ENCODE results near the gene C1orf21.

The C1orf21 gene

DNA sequence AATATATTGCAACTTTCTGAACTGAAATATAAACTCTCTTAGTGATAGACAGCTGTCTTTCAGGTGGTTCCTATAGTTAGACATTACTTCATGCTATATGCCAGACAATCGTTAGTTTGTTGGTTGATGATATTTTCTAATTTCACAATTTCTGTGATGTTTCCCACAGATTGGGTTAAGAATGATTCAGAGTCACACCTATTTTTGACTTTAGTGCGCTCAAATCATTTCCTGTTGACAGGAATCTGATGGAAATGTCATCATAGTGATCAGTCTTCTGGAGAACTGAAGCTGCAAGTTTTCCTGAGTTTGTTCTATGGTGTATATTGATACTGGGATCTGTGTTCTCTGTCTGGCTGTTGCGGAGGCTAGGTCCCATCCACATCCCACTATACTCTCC, 119.7 kb downstream of the C1orf21 start:
- H3K36me3 Mint-ChIP-seq, result no peaks in the 10 kb centered on the region
- H3K27ac Mint-ChIP-seq, result no peak overlapping the region
- no peak for DNase-seq
- H3K4me3 Mint-ChIP-seq, result no peak overlapping the region
- H3K9me3 Mint-ChIP-seq, result no peaks in the 10 kb centered on the region
- no peaks in the 10 kb centered on the region for H3K4me1 Mint-ChIP-seq
- no peak for ATAC-seq (replicated peaks)
- H3K27me3 Mint-ChIP-seq, result no peaks in the 10 kb centered on the region

GRCh38 chr1:184507165-184507564, 120.3 kb downstream of the C1orf21 start:
- H3K4me3 Mint-ChIP-seq, result no peak overlapping the region
- ATAC-seq (replicated peaks) (no peak), DNase-seq (no peak)
- no peaks in the 10 kb centered on the region for H3K4me1 Mint-ChIP-seq
- no peaks in the 10 kb centered on the region for H3K9me3 Mint-ChIP-seq
- no peaks in the 10 kb centered on the region for H3K36me3 Mint-ChIP-seq
- H3K27ac Mint-ChIP-seq, result no peak overlapping the region
- H3K27me3 Mint-ChIP-seq, result no peaks in the 10 kb centered on the region

DNA sequence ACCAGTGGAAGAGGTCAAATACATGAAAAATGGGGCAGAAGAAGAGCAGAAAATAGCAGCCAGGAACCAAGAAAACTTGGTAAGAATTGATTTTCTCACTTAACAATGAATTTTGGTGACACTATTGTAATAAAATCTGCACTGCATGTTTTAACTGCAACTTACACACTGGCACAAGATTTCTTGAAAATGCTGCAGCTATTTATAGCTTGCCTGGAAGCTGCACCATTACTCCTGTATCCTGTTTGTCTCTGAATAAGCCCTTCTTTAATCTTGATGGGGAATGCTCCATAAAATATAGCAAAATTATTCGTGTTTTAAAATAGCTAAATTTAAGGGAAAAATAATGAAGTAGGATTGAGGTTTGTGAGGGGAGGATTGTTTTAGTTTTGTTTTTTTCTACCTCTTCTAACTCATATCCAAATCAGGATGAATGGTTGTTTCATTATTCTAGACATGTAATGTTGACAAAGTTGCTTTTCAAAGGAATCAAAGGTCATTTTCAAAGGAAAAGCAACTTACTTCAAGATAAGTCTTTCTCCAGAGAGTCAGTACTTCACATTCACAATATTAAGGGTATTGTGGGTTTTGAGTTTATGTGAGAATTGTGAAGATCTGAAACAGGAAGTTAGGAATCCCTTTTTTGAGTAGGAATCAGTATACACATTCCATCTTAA, 120.9 kb downstream of the C1orf21 start:
- H3K27ac Mint-ChIP-seq, result no peak overlapping the region

DNA sequence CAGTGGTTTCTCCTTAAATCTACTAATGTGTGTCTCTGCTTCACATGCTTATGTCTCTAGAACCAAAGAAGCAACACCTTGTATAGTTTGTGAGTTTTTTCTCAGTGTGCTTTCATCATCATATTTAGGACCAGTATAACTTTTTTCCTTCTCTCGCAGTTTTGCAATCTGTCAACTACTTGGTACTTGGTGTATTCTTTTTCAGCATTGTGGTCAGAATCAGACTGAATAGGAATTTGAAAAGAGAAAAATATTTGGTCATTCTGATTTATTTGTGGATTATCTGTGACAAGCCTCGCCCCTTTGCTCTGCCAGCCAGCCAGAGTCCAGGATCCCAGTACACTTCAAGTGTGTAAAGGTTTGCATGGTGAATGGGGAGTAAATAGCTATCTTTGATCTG, 122.3 kb downstream of the C1orf21 start:
- Mint-ChIP-seq H3K27me3 (no peaks in the 10 kb centered on the region), H3K9me3 (no peaks in the 10 kb centered on the region), H3K4me1 (no peaks in the 10 kb centered on the region), H3K36me3 (no peaks in the 10 kb centered on the region), H3K4me3 (no peak overlapping the region), H3K27ac (no peak overlapping the region)
- ATAC-seq (replicated peaks), result no peak
- DNase-seq, result no peak

More for the DNA sequence above, 120.9 kb downstream of the C1orf21 start:
- DNase-seq (no peak), ATAC-seq (replicated peaks) (no peak)
- no peaks in the 10 kb centered on the region for H3K27me3 Mint-ChIP-seq
- no peak overlapping the region for H3K4me3 Mint-ChIP-seq
- H3K9me3 Mint-ChIP-seq, result no peaks in the 10 kb centered on the region
- no peaks in the 10 kb centered on the region for H3K4me1 Mint-ChIP-seq
- no peaks in the 10 kb centered on the region for H3K36me3 Mint-ChIP-seq

GRCh38 chr1:184510110-184510509, 123.3 kb downstream of the C1orf21 start:
- Mint-ChIP-seq H3K27ac (no peak overlapping the region), H3K27me3 (no peaks in the 10 kb centered on the region), H3K4me3 (no peak overlapping the region), H3K4me1 (no peaks in the 10 kb centered on the region), H3K9me3 (no peaks in the 10 kb centered on the region), H3K36me3 (no peaks in the 10 kb centered on the region)
- DNase-seq (no peak), ATAC-seq (replicated peaks) (no peak)

- Mint-ChIP-seq H3K27me3 (no peaks in the 10 kb centered on the region), H3K4me3 (no peak overlapping the region), H3K27ac (no peak overlapping the region), H3K36me3 (no peaks in the 10 kb centered on the region), H3K9me3 (no peaks in the 10 kb centered on the region), H3K4me1 (no peaks in the 10 kb centered on the region)
- DNase-seq (no peak), ATAC-seq (replicated peaks) (no peak)
These were observed 125.9 kb downstream of the C1orf21 start for GRCh38 chr1:184512724-184513123.

GRCh38 chr1:184513421-184513820, 126.6 kb downstream of the C1orf21 start:
- no peaks in the 10 kb centered on the region for H3K4me1 Mint-ChIP-seq
- H3K4me3 Mint-ChIP-seq, result no peak overlapping the region
- H3K27ac Mint-ChIP-seq, result no peak overlapping the region
- DNase-seq, result no peak
- H3K36me3 Mint-ChIP-seq, result no peaks in the 10 kb centered on the region
- ATAC-seq (replicated peaks), result no peak
- H3K27me3 Mint-ChIP-seq, result no peaks in the 10 kb centered on the region
- H3K9me3 Mint-ChIP-seq, result no peaks in the 10 kb centered on the region

DNA sequence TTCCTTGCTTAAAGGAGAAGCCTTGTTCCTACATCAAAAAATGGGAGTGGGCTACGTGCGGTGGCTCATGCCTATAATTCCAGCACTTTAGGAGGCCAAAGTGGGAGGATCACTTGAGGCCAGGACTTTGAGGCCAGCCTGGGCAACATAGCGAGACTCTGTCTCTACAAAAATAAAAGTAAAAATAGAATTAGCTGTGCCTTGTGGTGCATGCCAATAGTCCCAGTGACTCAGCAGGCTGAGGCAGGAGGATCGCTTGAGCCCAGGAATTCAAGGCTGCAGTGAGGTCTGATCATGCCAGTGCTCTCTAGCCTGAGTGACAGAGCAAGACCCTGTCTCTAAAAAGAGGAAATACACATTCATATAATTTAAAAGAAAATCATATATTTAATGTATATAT, 127.1 kb downstream of the C1orf21 start:
- H3K36me3 Mint-ChIP-seq, result no peaks in the 10 kb centered on the region
- no peak overlapping the region for H3K4me3 Mint-ChIP-seq
- DNase-seq (no peak), ATAC-seq (replicated peaks) (no peak)
- H3K9me3 Mint-ChIP-seq, result no peaks in the 10 kb centered on the region
- no peaks in the 10 kb centered on the region for H3K4me1 Mint-ChIP-seq
- no peak overlapping the region for H3K27ac Mint-ChIP-seq
- H3K27me3 Mint-ChIP-seq, result no peaks in the 10 kb centered on the region

GRCh38 chr1:184514447-184514846, 127.6 kb downstream of the C1orf21 start:
- H3K27ac Mint-ChIP-seq, result no peak overlapping the region
- no peak for ATAC-seq (replicated peaks)
- H3K4me3 Mint-ChIP-seq, result no peak overlapping the region
- no peaks in the 10 kb centered on the region for H3K36me3 Mint-ChIP-seq
- H3K27me3 Mint-ChIP-seq, result no peaks in the 10 kb centered on the region
- H3K4me1 Mint-ChIP-seq, result no peaks in the 10 kb centered on the region
- no peaks in the 10 kb centered on the region for H3K9me3 Mint-ChIP-seq
- DNase-seq, result no peak

DNA sequence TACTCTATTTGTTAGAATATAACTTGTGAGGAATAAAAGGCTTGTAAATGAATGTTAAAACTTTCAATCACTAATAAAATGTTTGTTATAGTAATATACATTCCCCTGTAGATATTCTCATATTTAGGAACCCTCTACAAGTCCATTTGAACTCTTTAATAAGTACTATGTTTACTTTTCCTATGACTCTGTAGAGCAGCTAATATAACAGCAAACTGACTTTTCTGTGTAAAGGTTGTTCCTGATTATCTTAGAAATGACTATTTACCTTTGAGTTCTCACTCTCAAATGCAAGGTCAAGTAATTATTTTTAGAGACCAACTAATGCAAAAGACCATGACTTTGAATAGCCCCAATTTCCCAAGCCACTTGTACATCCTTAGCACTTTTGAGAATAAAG, 130.3 kb downstream of the C1orf21 start:
- H3K4me3 Mint-ChIP-seq, result no peak overlapping the region
- H3K27ac Mint-ChIP-seq, result no peak overlapping the region
- H3K9me3 Mint-ChIP-seq, result no peaks in the 10 kb centered on the region
- ATAC-seq (replicated peaks) (no peak), DNase-seq (no peak)
- H3K36me3 Mint-ChIP-seq, result no peaks in the 10 kb centered on the region
- H3K4me1 Mint-ChIP-seq, result no peaks in the 10 kb centered on the region
- no peaks in the 10 kb centered on the region for H3K27me3 Mint-ChIP-seq

DNA sequence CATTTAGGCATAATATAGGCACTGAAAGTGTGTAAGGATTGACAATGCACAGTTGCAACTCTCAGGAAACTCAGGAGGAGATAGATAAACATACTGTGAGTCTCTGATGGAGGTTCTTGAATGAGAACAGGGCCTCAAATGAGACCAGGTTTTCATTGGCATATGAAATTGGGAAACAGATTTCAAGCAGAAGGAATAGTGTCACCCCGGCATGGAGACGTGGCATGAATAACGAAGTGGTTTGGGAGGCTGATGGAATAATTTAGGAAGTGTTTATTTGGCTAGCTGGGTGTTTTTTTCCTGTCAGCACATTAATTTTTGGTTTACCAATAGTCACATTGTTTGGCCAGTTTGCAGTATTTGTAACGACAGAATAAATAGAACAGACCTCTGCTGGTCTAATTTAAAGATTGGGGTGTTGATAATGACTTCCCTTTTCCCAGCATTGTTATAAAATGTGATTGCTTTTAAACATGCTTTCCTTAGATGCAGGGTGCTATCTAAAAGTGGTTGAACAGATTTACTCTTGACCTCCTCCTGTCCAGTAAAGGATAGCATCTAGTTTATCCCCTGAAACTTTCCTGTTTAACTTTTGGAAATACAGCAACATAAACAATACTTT, 132.0 kb downstream of the C1orf21 start:
- Mint-ChIP-seq H3K27me3 (no peaks in the 10 kb centered on the region), H3K4me1 (no peaks in the 10 kb centered on the region), H3K27ac (no peak overlapping the region), H3K9me3 (no peaks in the 10 kb centered on the region), H3K36me3 (no peaks in the 10 kb centered on the region), H3K4me3 (no peak overlapping the region)
- DNase-seq (no peak), ATAC-seq (replicated peaks) (no peak)

- DNase-seq, result no peak
- H3K4me1 Mint-ChIP-seq, result no peaks in the 10 kb centered on the region
- H3K9me3 Mint-ChIP-seq, result no peaks in the 10 kb centered on the region
- no peak for ATAC-seq (replicated peaks)
- H3K27me3 Mint-ChIP-seq, result no peaks in the 10 kb centered on the region
- no peak overlapping the region for H3K4me3 Mint-ChIP-seq
- H3K36me3 Mint-ChIP-seq, result no peaks in the 10 kb centered on the region
- H3K27ac Mint-ChIP-seq, result no peak overlapping the region
These were observed 133.5 kb downstream of the C1orf21 start for GRCh38 chr1:184520336-184520735.

- no peak overlapping the region for H3K27ac Mint-ChIP-seq
- H3K27me3 Mint-ChIP-seq, result no peaks in the 10 kb centered on the region
- DNase-seq (no peak), ATAC-seq (replicated peaks) (no peak)
- H3K4me1 Mint-ChIP-seq, result no peaks in the 10 kb centered on the region
- H3K4me3 Mint-ChIP-seq, result no peak overlapping the region
- no peaks in the 10 kb centered on the region for H3K36me3 Mint-ChIP-seq
- no peaks in the 10 kb centered on the region for H3K9me3 Mint-ChIP-seq
These were observed 137.4 kb downstream of the C1orf21 start for GRCh38 chr1:184524248-184524647.

- no peak for ATAC-seq (replicated peaks)
- Mint-ChIP-seq H3K27me3 (no peaks in the 10 kb centered on the region), H3K4me3 (no peak overlapping the region), H3K9me3 (peaks cover 0 to 3% of the 10 kb centered on the region in 2 donors), H3K4me1 (peaks cover 2 to 5% of the 10 kb centered on the region in 2 donors), H3K36me3 (no peaks in the 10 kb centered on the region), H3K27ac (no peak overlapping the region)
- no peak for DNase-seq
These were observed 140.6 kb downstream of the C1orf21 start for GRCh38 chr1:184527402-184527801.

GRCh38 chr1:184530226-184530625, 143.4 kb downstream of the C1orf21 start:
- H3K27ac Mint-ChIP-seq, result no peak overlapping the region
- no peaks in the 10 kb centered on the region for H3K36me3 Mint-ChIP-seq
- peaks cover 0 to 5% of the 10 kb centered on the region in 2 donors for H3K9me3 Mint-ChIP-seq
- H3K27me3 Mint-ChIP-seq, result no peaks in the 10 kb centered on the region
- H3K4me3 Mint-ChIP-seq, result no peak overlapping the region
- no peak for DNase-seq
- peaks cover 7 to 20% of the 10 kb centered on the region in 2 donors for H3K4me1 Mint-ChIP-seq
- no peak for ATAC-seq (replicated peaks)
